ENCODE measurements around the gene MKS1.

The MKS1 gene
- total RNA-seq = 8.7 to 20.4 reads per million in 2 donors

DNA sequence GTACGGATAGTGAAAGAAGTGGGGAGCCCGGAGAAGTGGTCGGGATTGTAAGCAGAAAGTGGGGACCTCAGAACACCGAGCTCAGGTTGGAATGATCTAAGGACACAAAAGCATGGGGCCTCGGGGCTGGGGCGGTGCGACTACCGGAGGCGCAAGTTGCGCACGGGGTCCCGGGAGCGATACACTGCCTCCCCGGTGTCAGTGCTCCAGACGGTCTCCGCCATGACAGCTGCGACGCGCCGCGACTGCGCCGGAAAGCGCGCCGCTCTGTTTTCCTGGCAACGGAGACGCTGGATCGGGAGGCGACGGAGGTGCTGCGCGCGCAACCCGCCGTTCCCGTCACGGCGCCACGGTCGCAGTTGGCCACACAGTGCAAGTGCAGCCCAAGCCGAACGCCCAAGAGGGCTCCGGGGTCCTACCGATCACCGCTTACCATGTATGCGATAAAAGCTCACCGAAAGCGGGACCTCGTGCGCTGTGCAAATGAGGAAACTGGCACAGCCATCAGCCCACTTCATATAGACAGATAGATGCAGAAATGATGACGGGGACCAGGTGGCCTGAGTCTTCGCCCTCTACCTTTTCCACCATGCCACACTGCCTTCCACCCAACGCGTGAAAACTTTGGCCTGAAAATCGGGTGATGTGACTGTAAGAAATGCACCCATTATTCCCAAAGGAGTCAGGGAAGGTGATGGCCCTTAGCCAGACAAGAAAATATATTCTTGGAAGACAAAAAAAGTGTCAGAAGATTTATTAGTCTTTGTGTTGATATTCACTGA is at the start of gene MKS1:
TSS of gene MKS1 (minus strand) at position 249 of the 782 bp plus-strand sequence. CDS start at position 224, 25 bp downstream.
- DNase-seq = peak; percentile 91

- no peak for DNase-seq
Measured at GRCh38 chr17:58268326-58268725, 49.3 kb upstream of the MKS1 start.

DNA sequence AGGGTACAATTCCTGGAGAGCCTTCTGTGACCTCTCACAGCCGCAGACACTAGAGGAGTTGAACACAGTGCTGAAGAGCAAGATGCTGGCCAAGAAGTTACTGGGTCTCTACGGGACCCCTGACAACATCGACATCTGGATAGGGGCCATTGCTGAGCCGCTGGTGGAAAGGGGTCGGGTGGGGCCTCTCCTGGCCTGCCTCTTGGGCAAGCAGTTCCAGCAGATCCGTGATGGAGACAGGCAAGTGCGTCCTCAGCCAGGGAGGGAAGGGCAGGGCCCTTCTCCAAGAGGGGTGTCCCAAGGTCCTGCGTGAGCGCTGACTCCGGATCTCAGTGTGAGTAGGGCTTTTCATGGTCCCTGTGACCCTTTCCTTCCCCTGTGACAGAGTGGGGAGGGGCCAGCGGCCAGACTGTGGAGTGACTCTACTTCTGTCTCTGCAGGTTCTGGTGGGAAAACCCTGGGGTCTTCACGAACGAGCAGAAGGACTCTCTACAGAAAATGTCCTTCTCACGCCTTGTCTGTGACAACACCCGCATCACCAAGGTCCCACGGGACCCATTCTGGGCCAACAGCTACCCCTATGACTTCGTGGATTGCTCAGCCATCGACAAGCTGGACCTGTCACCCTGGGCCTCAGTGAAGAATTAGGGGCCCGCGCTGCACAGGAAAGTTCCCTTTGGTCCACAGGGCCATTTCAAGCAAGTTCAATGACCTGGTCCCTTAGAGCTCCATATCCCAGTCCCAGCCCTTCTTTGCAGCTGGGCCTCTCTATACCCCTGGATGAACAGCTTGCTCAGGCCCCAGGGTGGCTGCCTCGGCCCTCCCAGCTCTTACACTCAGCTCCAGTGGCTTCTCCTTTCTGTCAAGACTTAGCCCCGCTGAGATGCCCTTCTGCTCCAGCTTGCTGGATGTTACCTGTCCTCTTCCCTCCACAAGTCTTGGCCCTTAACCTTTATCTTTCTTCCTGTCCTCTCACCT is 48.6 kb upstream of the MKS1 start:
- no peak for DNase-seq

DNA sequence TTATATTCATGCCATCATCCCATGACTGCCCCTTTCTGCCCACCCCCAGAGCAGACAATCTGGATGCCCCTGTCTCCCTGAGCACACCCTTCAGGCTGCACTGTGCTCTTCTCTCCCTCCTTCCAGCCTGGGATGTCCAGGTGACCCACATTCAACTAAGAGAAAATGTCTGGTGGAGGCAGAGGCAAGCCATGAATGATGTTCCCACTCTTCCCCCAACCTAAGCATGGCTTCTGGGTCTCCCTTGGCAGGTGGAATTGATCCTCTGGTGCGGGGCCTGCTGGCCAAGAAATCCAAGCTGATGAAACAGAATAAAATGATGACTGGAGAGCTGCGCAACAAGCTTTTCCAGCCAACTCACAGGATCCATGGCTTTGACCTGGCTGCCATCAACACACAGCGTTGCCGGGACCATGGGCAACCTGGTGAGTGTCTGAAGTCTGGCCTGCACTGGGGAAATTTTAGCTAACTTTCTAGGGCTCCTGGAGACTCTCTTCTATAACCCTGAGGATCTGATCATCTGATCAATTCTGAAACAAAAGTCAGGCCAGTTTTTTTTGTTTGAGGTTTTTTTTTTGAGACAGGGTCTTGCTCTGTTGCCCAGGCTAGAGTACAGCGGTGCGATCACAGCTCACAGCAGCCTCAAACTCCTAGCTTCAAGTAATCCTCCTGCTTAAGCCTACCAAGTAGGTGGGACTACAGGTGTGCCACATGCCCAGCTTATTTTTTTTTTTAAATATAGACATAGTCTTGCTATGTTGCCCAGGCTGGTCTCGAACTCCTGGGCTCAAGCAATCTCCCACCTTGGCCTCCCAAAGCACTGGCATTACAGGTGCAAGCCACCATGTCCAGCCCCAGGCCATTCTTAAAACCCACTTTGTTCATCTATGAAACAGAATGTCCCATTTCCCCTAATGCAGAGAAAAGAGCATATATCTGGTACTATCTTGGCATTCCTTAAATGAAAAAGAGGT is 47.1 kb upstream of the MKS1 start:
- DNase-seq = no peak

GRCh38 chr17:58265271-58265670 is 46.2 kb upstream of the MKS1 start:
- DNase-seq = no peak

- DNase-seq = no peak
Measured at GRCh38 chr17:58264407-58265103, 45.5 kb upstream of the MKS1 start.

DNA sequence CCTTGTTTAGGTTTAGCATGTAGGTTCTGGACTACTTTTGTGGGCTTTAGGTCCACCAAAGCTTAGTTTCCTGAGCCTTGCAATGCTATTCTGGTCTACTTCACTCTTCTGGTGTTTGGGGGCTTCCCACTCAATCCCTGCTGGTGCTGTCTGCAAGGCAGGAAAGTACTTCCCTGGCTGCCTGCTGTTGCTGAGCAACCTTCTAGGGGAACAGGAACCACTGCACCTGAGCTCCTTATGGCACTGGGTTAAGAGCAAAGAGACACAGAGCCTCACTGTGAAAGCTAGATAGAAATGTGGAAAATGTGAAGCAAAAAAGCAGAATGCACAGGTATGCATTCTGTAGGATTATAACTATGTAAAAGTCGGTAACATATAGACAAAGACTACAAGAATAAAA is 44.7 kb upstream of the MKS1 start:
- DNase-seq = no peak

DNA sequence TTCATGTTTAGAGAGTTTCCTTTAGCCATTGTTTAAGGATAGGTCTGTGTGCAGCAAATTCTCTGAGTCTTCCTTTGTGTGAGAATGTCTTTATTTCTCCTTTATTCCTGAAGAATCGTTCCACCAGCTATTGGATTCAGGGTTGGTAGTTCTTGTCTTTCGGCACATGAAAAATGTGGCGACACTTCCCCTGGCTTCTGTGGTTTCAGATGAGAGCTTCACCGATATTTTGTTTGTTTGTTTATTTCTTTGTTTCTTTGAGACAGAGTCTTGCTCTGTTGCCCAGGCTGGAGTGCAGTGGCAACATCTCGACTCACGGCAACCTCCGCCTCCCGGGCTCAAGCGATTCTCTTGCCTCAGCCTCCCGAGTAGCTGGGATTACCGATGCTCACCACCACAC is 43.1 kb upstream of the MKS1 start:
- DNase-seq = no peak

DNA sequence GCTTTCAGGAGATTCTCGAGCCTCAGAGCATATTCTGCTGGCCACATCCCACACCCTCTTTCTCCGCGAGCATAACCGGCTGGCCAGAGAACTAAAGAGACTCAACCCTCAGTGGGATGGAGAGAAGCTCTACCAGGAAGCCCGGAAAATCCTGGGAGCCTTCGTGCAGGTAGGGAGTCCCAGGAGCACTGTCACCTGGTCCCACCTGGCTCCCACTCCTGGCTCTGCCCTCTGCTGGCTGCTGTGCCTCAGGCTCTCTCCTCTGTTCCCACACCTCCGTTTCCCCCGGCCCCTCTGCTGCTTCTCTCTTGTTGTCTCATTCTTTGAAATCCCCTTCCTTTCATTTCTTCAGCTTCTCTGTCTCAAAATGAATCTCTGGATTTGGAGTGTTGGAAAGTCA is 35.7 kb upstream of the MKS1 start:
- DNase-seq = no peak

- no peak for DNase-seq
Measured at GRCh38 chr17:58253082-58253481, 34.0 kb upstream of the MKS1 start.

DNA sequence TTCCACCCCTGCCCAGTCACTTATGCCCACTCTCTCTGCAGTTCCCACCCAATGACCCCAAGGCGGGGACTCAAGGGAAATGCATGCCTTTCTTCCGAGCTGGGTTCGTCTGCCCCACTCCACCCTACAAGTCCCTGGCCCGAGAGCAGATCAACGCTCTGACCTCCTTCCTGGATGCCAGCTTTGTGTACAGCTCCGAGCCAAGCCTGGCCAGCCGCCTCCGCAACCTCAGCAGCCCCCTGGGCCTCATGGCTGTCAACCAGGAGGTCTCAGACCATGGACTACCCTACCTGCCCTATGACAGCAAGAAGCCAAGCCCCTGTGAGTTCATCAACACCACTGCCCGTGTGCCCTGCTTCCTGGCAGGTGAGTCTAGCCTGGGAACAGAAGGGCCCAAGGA is 33.1 kb upstream of the MKS1 start:
- no peak for DNase-seq

- DNase-seq = no peak
Measured at GRCh38 chr17:58250344-58251011, 31.4 kb upstream of the MKS1 start.

DNA sequence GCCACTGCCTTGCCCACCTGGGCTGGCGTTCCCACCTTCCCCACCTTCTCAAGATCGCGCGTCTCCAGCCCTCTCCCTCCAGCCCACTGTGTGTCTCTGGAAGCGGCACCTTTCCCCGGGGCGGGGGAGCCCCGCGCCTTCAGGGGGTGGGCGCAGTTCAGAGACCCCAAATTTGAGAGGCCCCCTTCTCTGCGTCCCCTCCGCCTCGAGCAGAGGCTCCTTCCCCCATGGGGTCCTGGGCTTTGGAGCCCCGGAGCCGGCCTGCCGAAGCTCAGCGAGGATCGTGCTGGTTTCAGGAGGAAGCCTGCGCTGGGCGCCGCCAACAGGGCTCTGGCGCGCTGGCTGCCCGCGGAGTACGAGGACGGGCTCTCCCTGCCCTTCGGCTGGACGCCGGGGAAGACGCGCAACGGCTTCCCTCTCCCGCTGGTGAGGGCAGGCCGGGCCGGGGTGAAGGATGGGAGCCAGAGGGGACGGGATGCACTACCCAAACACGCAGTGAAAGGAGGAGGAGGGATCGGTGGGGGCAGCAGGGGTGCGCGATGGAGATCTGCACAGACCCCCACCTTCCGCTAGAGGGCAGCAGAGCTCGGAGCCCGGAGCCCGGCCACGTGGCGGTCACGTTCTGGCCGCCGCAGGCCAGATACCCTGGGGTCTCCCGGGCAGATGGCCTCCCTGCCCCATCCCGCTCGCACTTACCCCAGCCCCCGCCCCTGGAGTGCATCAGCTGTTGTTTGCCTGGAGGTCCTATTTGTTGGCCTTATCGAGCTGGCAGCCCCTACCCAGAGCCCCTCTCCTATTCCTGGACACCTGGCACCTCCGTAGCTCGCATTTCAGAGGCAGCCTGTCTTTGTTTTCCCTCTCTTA is 30.4 kb upstream of the MKS1 start:
- peak; percentile 71 for DNase-seq

DNA sequence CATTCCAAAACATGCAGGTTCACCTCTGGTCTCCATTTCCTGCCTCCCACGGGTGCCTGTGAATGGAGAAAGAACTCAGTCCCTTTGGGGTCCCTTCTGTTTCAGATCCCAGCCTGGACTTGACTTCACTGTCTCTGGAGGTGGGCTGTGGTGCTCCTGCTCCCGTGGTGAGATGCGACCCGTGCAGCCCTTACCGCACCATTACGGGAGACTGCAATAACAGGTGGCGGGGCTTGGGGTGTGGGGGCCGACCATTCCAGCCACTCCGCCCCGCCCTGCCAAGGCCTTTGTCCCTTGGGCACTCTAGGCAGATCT is 29.9 kb upstream of the MKS1 start:
- no peak for DNase-seq

GRCh38 chr17:58247511-58248363 is 28.7 kb upstream of the MKS1 start:
- DNase-seq = no peak

- no peak for DNase-seq
Measured at GRCh38 chr17:58246781-58247180, 27.7 kb upstream of the MKS1 start.

DNA sequence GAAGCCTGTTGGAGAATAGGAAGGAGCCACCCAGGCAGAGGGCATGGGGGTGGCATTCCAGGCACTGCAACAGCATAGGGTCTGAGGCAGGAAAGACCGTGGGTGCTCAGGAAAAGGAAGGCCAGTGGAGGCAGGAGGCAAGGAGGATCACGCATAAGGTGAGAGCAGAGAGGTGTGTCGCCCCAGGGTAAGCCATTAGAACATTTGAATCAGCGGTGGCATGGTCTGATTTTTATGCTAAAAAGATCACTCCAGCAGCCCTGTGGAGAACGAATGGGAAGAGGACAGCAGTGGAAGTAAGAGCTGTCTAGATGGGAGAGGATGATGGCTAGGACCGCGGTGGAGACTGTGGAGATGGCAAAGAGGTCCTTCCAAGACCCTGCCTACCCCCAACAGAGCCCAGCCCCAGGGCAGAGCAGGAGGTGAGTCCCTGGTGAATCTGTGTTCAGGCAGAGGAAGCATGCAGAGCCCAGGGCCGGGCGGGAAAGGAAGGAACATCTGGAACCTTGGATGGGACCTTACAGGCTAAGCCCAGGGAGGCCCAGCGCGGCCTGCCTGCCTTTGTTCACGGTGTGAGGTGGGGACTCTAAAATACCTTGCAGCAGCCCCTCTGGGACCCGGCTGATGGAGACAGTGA is 27.2 kb upstream of the MKS1 start:
- DNase-seq = no peak

GRCh38 chr17:58245428-58246103 is 26.5 kb upstream of the MKS1 start:
- DNase-seq = no peak

Measured in T-helper 9 cell (primary cell).